ENCODE results near the gene ABCC5. TPM values are rescaled to one million over a fixed set of nuclear protein-coding genes. Genes with fewer than 3 reads are reported as not detected.

The ABCC5 gene
- total RNA-seq, 3 donors from 2014 or later: 34.4 to 45.7 (median 39.4) TPM

DNA sequence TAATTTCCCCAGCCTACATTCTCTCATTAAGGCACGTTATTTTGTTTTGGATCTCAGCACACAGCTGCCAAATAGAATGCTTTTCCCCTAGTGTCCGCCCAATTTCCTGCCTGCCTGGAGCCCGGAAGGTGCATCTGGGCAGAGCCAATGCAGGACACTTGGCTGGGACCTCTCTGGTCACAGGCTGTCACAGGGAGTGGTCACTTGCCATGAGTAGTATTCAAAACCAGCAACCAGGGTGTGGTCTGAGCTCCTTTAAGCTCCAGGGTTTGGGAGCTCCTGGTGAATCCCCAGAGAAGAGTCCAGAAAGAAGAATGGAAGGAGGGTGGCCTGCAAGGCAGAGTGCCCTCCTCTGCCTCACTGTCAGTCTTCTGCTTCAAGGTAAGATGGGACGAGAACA lies 35.1 kb upstream of the ABCC5 start, which contains the start of gene HTR3C:
Gene HTR3C, plus strand, starts transcription at position 281 of the 400 bp plus-strand sequence. Its CDS starts 34 bp downstream, at position 315.
- ATAC-seq: no peak
- no peaks in the 10 kb centered on the region for H3K9me3 ChIP-seq

DNA sequence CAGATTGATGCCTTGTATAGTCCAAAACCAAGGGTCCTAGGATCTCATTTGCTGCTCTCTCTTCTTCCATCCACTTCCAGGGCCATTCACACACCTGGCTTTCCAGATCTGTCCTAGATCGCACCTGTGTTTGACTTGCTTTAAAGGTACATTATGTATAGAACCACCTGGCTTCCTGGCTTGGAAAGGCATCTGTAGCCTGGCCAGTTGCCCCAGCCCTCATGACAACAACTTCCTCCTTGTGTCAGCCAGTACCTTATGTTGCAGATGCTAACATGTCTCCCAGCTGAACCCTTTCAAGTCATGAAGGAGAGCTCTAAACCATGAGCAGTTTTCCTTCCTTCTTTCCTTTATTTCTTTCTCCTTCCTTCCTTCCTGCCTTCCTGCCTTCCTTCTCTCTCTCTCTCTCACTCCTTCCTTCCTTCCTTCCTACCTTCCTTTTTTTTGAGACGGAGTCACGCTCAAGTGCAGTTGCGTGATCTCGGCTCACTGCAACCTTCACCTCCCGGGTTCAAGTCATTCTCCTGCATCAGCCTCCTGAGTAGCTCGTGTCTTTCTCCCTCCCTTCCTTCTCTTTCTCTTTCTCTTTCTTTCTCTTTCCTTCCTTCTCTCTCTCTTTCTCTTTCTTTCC lies 32.6 kb upstream of the ABCC5 start:
- TF ChIP-seq, protein P1, sequence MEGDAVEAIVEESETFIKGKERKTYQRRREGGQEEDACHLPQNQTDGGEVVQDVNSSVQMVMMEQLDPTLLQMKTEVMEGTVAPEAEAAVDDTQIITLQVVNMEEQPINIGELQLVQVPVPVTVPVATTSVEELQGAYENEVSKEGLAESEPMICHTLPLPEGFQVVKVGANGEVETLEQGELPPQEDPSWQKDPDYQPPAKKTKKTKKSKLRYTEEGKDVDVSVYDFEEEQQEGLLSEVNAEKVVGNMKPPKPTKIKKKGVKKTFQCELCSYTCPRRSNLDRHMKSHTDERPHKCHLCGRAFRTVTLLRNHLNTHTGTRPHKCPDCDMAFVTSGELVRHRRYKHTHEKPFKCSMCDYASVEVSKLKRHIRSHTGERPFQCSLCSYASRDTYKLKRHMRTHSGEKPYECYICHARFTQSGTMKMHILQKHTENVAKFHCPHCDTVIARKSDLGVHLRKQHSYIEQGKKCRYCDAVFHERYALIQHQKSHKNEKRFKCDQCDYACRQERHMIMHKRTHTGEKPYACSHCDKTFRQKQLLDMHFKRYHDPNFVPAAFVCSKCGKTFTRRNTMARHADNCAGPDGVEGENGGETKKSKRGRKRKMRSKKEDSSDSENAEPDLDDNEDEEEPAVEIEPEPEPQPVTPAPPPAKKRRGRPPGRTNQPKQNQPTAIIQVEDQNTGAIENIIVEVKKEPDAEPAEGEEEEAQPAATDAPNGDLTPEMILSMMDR (IDR thresholded peaks at IDR 0.05): no peak
- DNase-seq (peak in 2 of 3 donors; percentile 17 to 34), ATAC-seq (peak; percentile 80)
- no peaks in the 10 kb centered on the region for H3K9me3 ChIP-seq
- H3K36me3 ChIP-seq (ENCODE audit: low read depth): no peaks in the 10 kb centered on the region
- H3K4me1 ChIP-seq (ENCODE audit: low read depth): no peaks in the 10 kb centered on the region
- intact Hi-C loops (cut with DNase I, micrococcal nuclease): no loop called here
- no peak overlapping the region for H3K4me3 ChIP-seq

More for the DNA sequence above, 35.1 kb upstream of the ABCC5 start, which contains the start of gene HTR3C:
- no peaks in the 10 kb centered on the region for H3K36me3 ChIP-seq (ENCODE audit: low read depth)
- TF ChIP-seq, protein P1 (IDR thresholded peaks at IDR 0.05): no peak
- H3K4me3 ChIP-seq: no peak within 1 kb of the TSS
- no peak for DNase-seq
- no peaks in the 10 kb centered on the region for H3K4me1 ChIP-seq (ENCODE audit: low read depth)
- intact Hi-C loops (cut with DNase I, micrococcal nuclease): no loop called here

DNA sequence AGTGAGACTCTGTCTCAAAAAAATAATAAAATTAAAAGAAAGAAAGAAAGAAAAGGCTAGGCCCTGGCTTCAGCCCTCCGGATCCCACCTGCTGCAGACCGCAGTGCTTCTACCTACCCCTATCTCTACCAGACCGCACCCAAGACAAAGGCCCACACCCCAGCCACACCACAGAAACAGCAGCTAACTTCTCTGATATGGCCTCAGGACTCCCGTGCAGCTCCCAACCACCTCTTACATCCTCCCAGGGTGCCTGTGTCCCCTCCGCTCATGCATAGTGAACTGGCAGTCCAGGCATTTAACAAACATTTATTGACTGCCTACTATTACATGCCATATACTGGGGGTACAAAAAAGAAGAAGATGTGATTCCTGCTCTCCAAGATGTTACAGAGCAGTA lies 28.3 kb upstream of the ABCC5 start:
- ATAC-seq (no peak), DNase-seq (no peak)
- Histone ChIP-seq H3K9me3 (no peaks in the 10 kb centered on the region), H3K4me3 (no peak overlapping the region), H3K36me3 (ENCODE audit: low read depth) (no peaks in the 10 kb centered on the region), H3K4me1 (ENCODE audit: low read depth) (no peaks in the 10 kb centered on the region)
- intact Hi-C loops (cut with DNase I, micrococcal nuclease): no loop called here
- TF ChIP-seq, protein P1 (IDR thresholded peaks at IDR 0.05): no peak

DNA sequence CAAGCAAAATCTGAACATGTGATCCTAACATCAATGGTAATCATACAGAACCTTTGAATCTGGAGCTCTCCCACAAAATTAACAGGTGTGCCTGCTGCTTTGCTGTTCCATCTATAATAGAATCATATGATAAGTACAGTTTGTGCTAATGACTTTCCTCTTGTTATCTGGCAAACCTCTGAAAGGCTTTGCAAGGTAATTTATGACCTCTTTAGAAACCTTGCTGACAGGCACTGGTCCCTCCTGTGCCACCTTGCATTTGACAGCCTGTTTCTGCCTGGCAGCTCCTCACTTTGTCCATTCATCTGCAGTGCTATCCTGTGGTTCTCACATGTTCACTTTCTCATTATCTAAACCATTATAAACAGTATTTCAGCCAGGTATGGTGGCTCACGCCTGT lies 24.9 kb upstream of the ABCC5 start:
- TF ChIP-seq, protein P1 (IDR thresholded peaks at IDR 0.05): no peak
- intact Hi-C loops (cut with DNase I, micrococcal nuclease): no loop called here
- no peaks in the 10 kb centered on the region for H3K36me3 ChIP-seq (ENCODE audit: low read depth)
- DNase-seq (no peak), ATAC-seq (no peak)
- no peak overlapping the region for H3K4me3 ChIP-seq
- H3K9me3 ChIP-seq: no peaks in the 10 kb centered on the region
- H3K4me1 ChIP-seq (ENCODE audit: low read depth): no peaks in the 10 kb centered on the region

DNA sequence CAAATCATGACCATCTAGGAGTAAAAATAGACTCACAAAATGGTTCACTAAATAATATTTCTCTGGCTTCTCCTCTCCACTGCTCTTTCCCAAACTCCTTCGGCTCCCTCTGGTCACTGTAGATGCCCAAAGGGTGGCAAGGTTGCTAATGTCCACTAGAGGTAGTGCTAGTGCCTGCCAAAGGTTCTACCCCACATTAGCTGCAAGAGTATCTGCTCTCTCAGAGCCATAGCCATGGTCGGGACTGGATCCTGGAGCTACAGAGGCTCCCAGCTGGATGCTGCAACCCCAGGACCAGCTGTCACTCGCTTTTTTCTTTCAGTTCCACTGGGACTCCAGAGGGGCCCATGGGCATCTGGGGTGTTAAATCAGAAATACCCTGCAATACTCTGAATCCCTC lies 22.3 kb upstream of the ABCC5 start:
- intact Hi-C loops (cut with DNase I, micrococcal nuclease): no loop called here
- TF ChIP-seq, protein P1 (IDR thresholded peaks at IDR 0.05): no peak
- no peak overlapping the region for H3K4me3 ChIP-seq
- no peaks in the 10 kb centered on the region for H3K36me3 ChIP-seq (ENCODE audit: low read depth)
- peak in 1 of 3 donors; percentile 3 for DNase-seq
- peak; percentile 45 for ATAC-seq
- H3K9me3 ChIP-seq: no peaks in the 10 kb centered on the region
- H3K4me1 ChIP-seq (ENCODE audit: low read depth): no peaks in the 10 kb centered on the region

Data from mucosa of descending colon (tissue), 3 donors.